Upper lobe of right lung (tissue), 1 donor: ENCODE results near the gene SLC6A1. TPM values are rescaled to one million over a fixed set of nuclear protein-coding genes. Genes with fewer than 3 reads are reported as not detected.

Source experiments
- ATAC-seq: fragments of 200-7000 bp; cut with Tn5 transposase; one replicate; pipeline ENCODE4 v1.9.1; 2020; ENCODE audit warnings: mild to moderate bottlenecking, moderate library complexity
- DNase-seq: peaks from one replicate; pipeline ENCODE4 v3.0.0-alpha.2; 2020
- H3K27ac ChIP-seq: fragments of 200-600 bp; one replicate; pipeline ENCODE4 v1.8.0; 2022
- H3K27me3 ChIP-seq: fragments of 200-600 bp; one replicate; pipeline ENCODE4 v1.8.0; 2022; ENCODE audit warnings: mild to moderate bottlenecking
- H3K36me3 ChIP-seq: fragments of 200-600 bp; one replicate; pipeline ENCODE4 v1.8.0; 2022
- H3K4me1 ChIP-seq: fragments of 200-600 bp; one replicate; pipeline ENCODE4 v1.8.0; 2022
- H3K4me3 ChIP-seq: fragments of 200-600 bp; one replicate; pipeline ENCODE4 v1.8.0; 2022; ENCODE audit warnings: mild to moderate bottlenecking
- H3K9me3 ChIP-seq: fragments of 200-600 bp; one replicate; pipeline ENCODE4 v1.8.0; 2022
- CTCF ChIP-seq: fragments of 200-600 bp; IDR thresholded peaks from one replicate; pipeline ENCODE4 v1.8.0; 2022; ENCODE audit warnings: antibody characterized with exemption
- intact Hi-C: fragments of 100-400 bp; cut with DNase I; formaldehyde crosslinking; loops from one replicate; pipeline ENCODE4 v1.11.0; 2022
- total RNA-seq: library from RNA; stranded (reverse); fragmentation: NEBNext Ultra II Directional; extraction: Animal tissue kit (Norgen Biotek cat#: 25700); gene quantifications from one replicate; pipeline ENCODE4 v1.2.1, GENCODE V29; 2021
- donor health status: DM: no; HTN: yes; CAD: no; lungs with severe emphysema.

Gene SLC6A1
- total RNA-seq, 1 donor from 2014 or later = 0.84 TPM

- no peak for TF ChIP-seq CTCF
- H3K4me3 ChIP-seq = no peak overlapping the region
- DNase-seq (no peak), ATAC-seq (no peak)
- no peaks in the 10 kb centered on the region for H3K36me3 ChIP-seq
- H3K9me3 ChIP-seq = no peaks in the 10 kb centered on the region
- intact Hi-C loops = no loop called here
- no peaks in the 10 kb centered on the region for H3K27me3 ChIP-seq
- H3K4me1 ChIP-seq = no peaks in the 10 kb centered on the region
- no peak overlapping the region for H3K27ac ChIP-seq
Observed at GRCh38 chr3:10976770-10977169, 15.8 kb upstream of the SLC6A1 start.

- Histone ChIP-seq H3K4me1 (peaks cover 8% of the 10 kb centered on the region), H3K36me3 (no peaks in the 10 kb centered on the region), H3K4me3 (no peak overlapping the region), H3K9me3 (no peaks in the 10 kb centered on the region), H3K27me3 (no peaks in the 10 kb centered on the region), H3K27ac (no peak overlapping the region)
- no peak for TF ChIP-seq CTCF
- DNase-seq (no peak), ATAC-seq (no peak)
- intact Hi-C loops = no loop called here
Observed at GRCh38 chr3:10977892-10978510, 14.5 kb upstream of the SLC6A1 start.

GRCh38 chr3:10978956-10979355 is 13.6 kb upstream of the SLC6A1 start:
- Histone ChIP-seq H3K4me3 (no peak overlapping the region), H3K4me1 (peaks cover 12% of the 10 kb centered on the region), H3K27ac (no peak overlapping the region), H3K9me3 (no peaks in the 10 kb centered on the region), H3K27me3 (no peaks in the 10 kb centered on the region), H3K36me3 (no peaks in the 10 kb centered on the region)
- DNase-seq (no peak), ATAC-seq (no peak)
- TF ChIP-seq CTCF = no peak
- intact Hi-C loops = no loop called here

GRCh38 chr3:10980312-10980711 is 12.2 kb upstream of the SLC6A1 start:
- no peaks in the 10 kb centered on the region for H3K27me3 ChIP-seq
- H3K27ac ChIP-seq = no peak overlapping the region
- DNase-seq (no peak), ATAC-seq (no peak)
- no peak for TF ChIP-seq CTCF
- H3K36me3 ChIP-seq = no peaks in the 10 kb centered on the region
- intact Hi-C loops = no loop called here
- peaks cover 12% of the 10 kb centered on the region for H3K4me1 ChIP-seq
- H3K9me3 ChIP-seq = no peaks in the 10 kb centered on the region
- H3K4me3 ChIP-seq = no peak overlapping the region

GRCh38 chr3:10981031-10981430 is 11.5 kb upstream of the SLC6A1 start:
- Histone ChIP-seq H3K36me3 (no peaks in the 10 kb centered on the region), H3K9me3 (no peaks in the 10 kb centered on the region), H3K27me3 (no peaks in the 10 kb centered on the region), H3K4me3 (no peak overlapping the region), H3K27ac (no peak overlapping the region), H3K4me1 (peaks cover 12% of the 10 kb centered on the region)
- DNase-seq (no peak), ATAC-seq (no peak)
- TF ChIP-seq CTCF = no peak
- intact Hi-C loops = no loop called here

GRCh38 chr3:10981961-10982360 is 10.6 kb upstream of the SLC6A1 start:
- no peaks in the 10 kb centered on the region for H3K9me3 ChIP-seq
- no peaks in the 10 kb centered on the region for H3K36me3 ChIP-seq
- H3K27ac ChIP-seq = no peak overlapping the region
- no peak overlapping the region for H3K4me3 ChIP-seq
- H3K27me3 ChIP-seq = no peaks in the 10 kb centered on the region
- intact Hi-C loops = no loop called here
- no peak for TF ChIP-seq CTCF
- ATAC-seq (peak; percentile 37), DNase-seq (no peak)
- H3K4me1 ChIP-seq = peaks cover 12% of the 10 kb centered on the region
